Subcutaneous abdominal adipose tissue (tissue), 5 donors: ENCODE results near the gene PCDH20.
A peak's percentile ranks its signal among the peaks of the same experiment; 100 is the strongest.

Experiments used
- H3K27ac ChIP-seq: one replicate; pipeline ENCODE4 v1.7.0; 2013; ENCODE audit warnings: low read depth, mild to moderate bottlenecking, inconsistent platforms, low read length, moderate library complexity
- H3K27me3 ChIP-seq, 5 donors: one replicate each; pipeline ENCODE4 v1.7.0; 2013; ENCODE audit warnings: low read length in 5 of 5, inconsistent platforms in 1 of 5; ENCODE audit not compliant: control insufficient read depth in 5 of 5, insufficient read depth in 4 of 5
- H3K36me3 ChIP-seq, 5 donors: one replicate each; pipeline ENCODE4 v1.7.0; 2013; ENCODE audit warnings: low read length in 5 of 5; ENCODE audit not compliant: control insufficient read depth in 5 of 5, insufficient read depth in 5 of 5
- H3K4me1 ChIP-seq, 5 donors: one replicate each; pipeline ENCODE4 v1.7.0; 2013; ENCODE audit warnings: low read length in 5 of 5, mild to moderate bottlenecking in 3 of 5, moderate library complexity in 1 of 5; ENCODE audit not compliant: control insufficient read depth in 5 of 5, insufficient read depth in 5 of 5
- H3K4me3 ChIP-seq, 5 donors: one replicate each; pipeline ENCODE4 v1.7.0; 2013; ENCODE audit warnings: low read length in 5 of 5, low read depth in 1 of 5
- H3K9ac ChIP-seq, 5 donors: one replicate each; pipeline ENCODE4 v1.7.0; 2013; ENCODE audit warnings: low read length in 5 of 5, mild to moderate bottlenecking in 4 of 5, moderate library complexity in 3 of 5
- H3K9me3 ChIP-seq, 5 donors: one replicate each; pipeline ENCODE4 v1.7.0; 2013; ENCODE audit warnings: low read length in 5 of 5; ENCODE audit not compliant: control insufficient read depth in 5 of 5
- donor health status: healthy.
- donor health status: healthy.
- donor health status: healthy.
- donor health status: healthy.
- donor health status: healthy.

Gene PCDH20, protein sequence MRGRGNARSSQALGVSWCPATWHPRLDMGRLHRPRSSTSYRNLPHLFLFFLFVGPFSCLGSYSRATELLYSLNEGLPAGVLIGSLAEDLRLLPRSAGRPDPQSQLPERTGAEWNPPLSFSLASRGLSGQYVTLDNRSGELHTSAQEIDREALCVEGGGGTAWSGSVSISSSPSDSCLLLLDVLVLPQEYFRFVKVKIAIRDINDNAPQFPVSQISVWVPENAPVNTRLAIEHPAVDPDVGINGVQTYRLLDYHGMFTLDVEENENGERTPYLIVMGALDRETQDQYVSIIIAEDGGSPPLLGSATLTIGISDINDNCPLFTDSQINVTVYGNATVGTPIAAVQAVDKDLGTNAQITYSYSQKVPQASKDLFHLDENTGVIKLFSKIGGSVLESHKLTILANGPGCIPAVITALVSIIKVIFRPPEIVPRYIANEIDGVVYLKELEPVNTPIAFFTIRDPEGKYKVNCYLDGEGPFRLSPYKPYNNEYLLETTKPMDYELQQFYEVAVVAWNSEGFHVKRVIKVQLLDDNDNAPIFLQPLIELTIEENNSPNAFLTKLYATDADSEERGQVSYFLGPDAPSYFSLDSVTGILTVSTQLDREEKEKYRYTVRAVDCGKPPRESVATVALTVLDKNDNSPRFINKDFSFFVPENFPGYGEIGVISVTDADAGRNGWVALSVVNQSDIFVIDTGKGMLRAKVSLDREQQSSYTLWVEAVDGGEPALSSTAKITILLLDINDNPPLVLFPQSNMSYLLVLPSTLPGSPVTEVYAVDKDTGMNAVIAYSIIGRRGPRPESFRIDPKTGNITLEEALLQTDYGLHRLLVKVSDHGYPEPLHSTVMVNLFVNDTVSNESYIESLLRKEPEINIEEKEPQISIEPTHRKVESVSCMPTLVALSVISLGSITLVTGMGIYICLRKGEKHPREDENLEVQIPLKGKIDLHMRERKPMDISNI

DNA sequence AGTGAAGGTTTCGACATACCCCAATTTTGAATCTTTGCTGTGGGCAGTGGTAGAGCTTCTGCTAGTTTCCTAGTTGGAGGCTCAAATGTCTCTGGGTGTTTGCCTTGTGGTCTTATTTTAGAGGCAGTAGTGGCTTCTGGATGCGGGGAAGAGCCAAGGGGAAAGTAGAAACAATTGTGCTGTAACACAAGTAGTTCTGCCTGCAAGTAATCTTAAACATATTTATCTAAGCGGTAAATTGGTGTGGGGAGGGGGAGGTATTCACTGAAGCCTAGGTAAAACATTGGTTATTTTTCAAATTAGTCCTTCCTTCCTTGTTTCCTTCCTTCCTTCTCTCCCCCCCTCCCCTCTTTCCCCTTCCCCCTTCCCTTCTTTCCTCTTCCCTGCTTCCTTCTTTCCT lies at the start of gene PCDH20:
Gene PCDH20 (minus strand): TSS at position 101 of the 400 bp plus-strand sequence. CDS start 691 bp downstream, outside the sequence.
- Histone ChIP-seq H3K4me1 (peaks cover 0 to 19% (median 17%) of the 10 kb centered on the region in 5 donors), H3K36me3 (no peaks in the 10 kb centered on the region), H3K27ac (no peak within 1 kb of the TSS), H3K9ac (no peak within 1 kb of the TSS), H3K4me3 (peak within 1 kb of the TSS in 3 of 5 donors; percentile 18 to 36 (median 18)), H3K9me3 (no peaks in the 10 kb centered on the region), H3K27me3 (peaks cover 15 to 32% (median 23%) of the 10 kb centered on the region in 5 donors)

DNA sequence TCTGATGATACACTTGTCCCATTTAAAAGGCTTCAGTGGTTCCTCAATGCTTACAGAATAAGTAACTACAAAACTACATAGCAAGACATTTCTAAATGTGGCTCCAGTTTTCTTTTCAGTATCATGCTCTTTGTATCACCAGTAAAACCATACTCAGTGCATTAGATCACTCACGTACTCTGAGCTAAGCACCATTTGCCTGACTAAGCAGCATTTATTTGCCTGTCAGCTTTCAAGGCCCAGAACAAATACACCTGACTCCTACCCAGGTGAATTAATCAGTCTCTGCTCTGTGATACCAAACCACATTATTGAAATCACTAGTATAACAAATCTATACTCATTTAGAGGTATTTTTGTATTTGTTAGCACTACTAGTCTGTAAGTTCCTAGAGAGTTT lies 47.4 kb upstream of the PCDH20 start:
- no peaks in the 10 kb centered on the region for H3K27me3 ChIP-seq
- H3K36me3 ChIP-seq = no peaks in the 10 kb centered on the region
- H3K4me1 ChIP-seq = no peaks in the 10 kb centered on the region
- no peak overlapping the region for H3K9ac ChIP-seq
- H3K27ac ChIP-seq = no peak overlapping the region
- no peak overlapping the region for H3K4me3 ChIP-seq
- no peaks in the 10 kb centered on the region for H3K9me3 ChIP-seq

DNA sequence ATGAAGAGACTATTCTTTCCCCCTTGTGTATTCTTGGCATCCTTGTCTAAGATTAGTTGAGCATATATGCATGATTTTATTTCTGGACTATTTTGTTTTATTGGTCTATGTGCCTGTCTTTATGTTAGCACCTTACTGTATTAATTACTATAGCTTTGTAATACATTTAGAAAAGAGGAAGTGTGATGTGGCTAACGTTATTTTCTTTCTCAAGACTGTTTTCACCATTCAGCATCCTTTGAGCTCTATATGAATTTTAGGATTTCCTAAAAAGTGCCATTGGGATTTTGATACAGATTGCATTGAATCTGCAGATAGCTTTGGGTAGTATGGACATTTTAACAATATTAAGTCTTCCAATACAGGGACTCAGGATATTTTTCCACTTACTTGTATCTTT lies 37.5 kb upstream of the PCDH20 start:
- H3K9me3 ChIP-seq = no peaks in the 10 kb centered on the region
- no peaks in the 10 kb centered on the region for H3K4me1 ChIP-seq
- no peak overlapping the region for H3K9ac ChIP-seq
- H3K36me3 ChIP-seq = no peaks in the 10 kb centered on the region
- no peak overlapping the region for H3K4me3 ChIP-seq
- no peak overlapping the region for H3K27ac ChIP-seq
- H3K27me3 ChIP-seq = no peaks in the 10 kb centered on the region

DNA sequence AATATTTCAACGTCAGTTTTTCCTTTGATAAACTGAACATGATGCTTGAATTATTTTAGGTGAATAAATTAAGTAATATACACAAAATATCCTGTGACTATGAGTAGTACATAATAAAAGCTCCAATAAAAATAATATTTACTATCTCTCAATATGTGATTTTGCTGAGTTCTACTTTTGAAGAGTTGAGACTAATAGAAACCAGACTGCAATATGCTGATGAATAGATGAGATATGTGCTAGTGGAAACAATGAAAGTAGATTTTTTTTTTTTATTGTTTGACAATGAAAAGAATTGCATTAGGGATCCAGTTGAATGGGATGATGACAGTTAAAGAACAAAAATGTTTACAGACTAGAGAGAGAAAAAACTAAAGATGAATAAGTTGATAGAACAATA lies 16.4 kb upstream of the PCDH20 start:
- no peaks in the 10 kb centered on the region for H3K4me1 ChIP-seq
- peaks cover 0 to 3% (median 0%) of the 10 kb centered on the region in 5 donors for H3K27me3 ChIP-seq
- H3K36me3 ChIP-seq = no peaks in the 10 kb centered on the region
- H3K9me3 ChIP-seq = no peaks in the 10 kb centered on the region
- no peak overlapping the region for H3K4me3 ChIP-seq
- no peak overlapping the region for H3K27ac ChIP-seq
- H3K9ac ChIP-seq = no peak overlapping the region

DNA sequence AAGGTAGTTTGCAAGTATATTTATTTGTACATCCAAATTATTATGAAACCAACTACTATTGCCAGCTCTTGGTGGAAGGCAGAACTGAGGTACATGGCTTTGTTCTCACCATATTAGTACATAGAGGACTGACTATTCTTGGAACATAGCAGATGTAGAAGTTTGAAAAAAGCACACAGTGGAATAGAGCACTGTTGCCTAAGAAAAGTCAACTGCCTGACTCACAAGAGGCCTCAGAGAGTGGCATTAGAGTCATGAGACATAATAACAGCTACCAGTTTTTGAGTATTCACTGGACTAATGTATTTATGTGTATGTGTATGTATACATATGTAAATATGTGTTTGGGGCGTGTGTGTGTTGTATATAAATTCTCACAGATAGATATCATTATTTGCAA lies 8.3 kb upstream of the PCDH20 start:
- no peak overlapping the region for H3K27ac ChIP-seq
- H3K36me3 ChIP-seq = no peaks in the 10 kb centered on the region
- no peaks in the 10 kb centered on the region for H3K4me1 ChIP-seq
- H3K4me3 ChIP-seq = no peak overlapping the region
- H3K9me3 ChIP-seq = no peaks in the 10 kb centered on the region
- no peak overlapping the region for H3K9ac ChIP-seq
- H3K27me3 ChIP-seq = peaks cover 0 to 3% (median 0%) of the 10 kb centered on the region in 5 donors

DNA sequence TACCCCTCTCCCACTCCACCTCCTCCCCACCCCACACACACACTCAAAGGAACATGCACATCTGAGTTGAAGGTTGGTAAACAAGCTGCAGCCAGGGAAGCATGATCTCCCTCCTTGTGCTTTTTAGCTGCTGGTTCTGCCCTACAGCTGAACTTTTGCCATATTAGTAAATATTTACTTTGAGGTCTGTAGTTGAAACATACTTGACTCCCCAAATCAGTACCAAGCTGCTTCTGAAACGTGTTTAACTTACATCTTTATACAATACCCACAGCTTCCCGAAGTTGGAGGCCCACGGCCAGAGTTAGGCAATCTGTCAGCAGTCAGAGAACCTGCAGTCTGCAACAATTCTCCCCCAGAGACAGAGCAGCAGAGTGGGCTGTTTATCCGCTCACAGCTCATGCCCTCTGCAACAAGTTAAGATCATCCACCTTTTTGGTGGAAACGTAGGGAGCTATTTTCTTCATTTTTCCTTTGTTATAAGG lies 1.5 kb upstream of the PCDH20 start:
- no peak overlapping the region for H3K27ac ChIP-seq

DNA sequence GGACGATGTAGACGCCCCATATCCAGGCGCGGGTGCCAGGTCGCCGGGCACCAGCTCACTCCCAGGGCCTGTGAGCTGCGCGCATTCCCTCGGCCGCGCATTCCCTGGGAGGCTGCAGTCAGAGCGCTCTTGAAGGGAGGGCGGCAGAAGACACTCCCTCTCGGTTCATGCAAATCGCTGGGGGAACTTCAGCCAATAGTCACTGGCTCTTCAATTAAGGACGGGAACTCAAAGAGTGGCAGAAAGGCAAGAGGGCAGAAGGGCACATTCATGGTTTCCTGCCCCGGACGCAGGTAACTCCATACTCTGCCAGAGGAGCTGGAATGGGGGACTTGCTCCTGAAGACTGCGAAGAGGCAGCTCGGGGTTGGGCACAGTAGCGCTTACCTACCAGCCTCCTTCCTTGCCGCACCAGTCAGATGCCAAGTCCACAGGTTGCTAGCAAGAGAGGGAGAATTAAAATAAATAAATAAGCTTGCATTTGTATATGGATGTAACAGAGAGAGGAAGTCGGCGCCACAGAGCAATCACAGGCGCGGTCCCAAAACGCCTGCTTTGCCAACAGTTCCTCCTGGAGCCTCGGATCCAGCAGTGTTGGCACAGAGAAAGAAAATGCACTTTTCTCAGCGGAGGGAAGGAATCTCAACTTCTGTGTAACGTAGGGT lies 459 bp downstream of the PCDH20 start:
- H3K9me3 ChIP-seq = no peaks in the 10 kb centered on the region
- peaks cover 15 to 32% (median 23%) of the 10 kb centered on the region in 5 donors for H3K27me3 ChIP-seq
- H3K36me3 ChIP-seq = no peaks in the 10 kb centered on the region
- H3K4me1 ChIP-seq = peaks cover 0 to 19% (median 17%) of the 10 kb centered on the region in 5 donors
- no peak overlapping the region for H3K9ac ChIP-seq
- H3K4me3 ChIP-seq = peak overlapping the region in 2 of 5 donors; percentile 18 to 36
- no peak overlapping the region for H3K27ac ChIP-seq

More for the DNA sequence above, 1.5 kb upstream of the PCDH20 start:
- no peaks in the 10 kb centered on the region for H3K9me3 ChIP-seq
- peaks cover 15 to 29% (median 18%) of the 10 kb centered on the region in 5 donors for H3K27me3 ChIP-seq
- no peak overlapping the region for H3K9ac ChIP-seq
- peaks cover 0 to 19% (median 17%) of the 10 kb centered on the region in 5 donors for H3K4me1 ChIP-seq
- no peak overlapping the region for H3K4me3 ChIP-seq
- H3K36me3 ChIP-seq = no peaks in the 10 kb centered on the region

DNA sequence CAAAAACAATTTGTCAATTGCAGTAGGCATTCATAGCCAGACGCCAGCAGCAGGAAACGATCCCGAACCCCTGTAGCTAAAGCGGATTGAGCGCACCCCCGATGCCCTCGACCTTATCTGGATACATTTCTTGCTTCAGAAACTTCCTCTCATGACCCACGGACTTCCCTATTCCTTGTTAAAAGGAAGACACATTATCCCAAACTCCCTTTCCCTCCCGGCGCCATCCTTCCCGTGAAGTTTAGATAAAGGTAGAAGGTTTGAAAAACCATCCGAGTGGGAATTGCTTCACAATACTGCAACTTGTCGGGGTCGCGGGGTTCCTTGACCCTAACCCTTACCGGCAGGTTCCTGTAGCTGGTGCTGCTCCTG lies 977 bp downstream of the PCDH20 start:
- no peak overlapping the region for H3K9ac ChIP-seq
- H3K36me3 ChIP-seq = no peaks in the 10 kb centered on the region
- H3K27ac ChIP-seq = no peak overlapping the region
- no peaks in the 10 kb centered on the region for H3K9me3 ChIP-seq
- H3K4me1 ChIP-seq = peaks cover 0 to 19% (median 17%) of the 10 kb centered on the region in 5 donors
- peak overlapping the region in 2 of 5 donors; percentile 18 for H3K4me3 ChIP-seq
- H3K27me3 ChIP-seq = peaks cover 15 to 32% (median 23%) of the 10 kb centered on the region in 5 donors

DNA sequence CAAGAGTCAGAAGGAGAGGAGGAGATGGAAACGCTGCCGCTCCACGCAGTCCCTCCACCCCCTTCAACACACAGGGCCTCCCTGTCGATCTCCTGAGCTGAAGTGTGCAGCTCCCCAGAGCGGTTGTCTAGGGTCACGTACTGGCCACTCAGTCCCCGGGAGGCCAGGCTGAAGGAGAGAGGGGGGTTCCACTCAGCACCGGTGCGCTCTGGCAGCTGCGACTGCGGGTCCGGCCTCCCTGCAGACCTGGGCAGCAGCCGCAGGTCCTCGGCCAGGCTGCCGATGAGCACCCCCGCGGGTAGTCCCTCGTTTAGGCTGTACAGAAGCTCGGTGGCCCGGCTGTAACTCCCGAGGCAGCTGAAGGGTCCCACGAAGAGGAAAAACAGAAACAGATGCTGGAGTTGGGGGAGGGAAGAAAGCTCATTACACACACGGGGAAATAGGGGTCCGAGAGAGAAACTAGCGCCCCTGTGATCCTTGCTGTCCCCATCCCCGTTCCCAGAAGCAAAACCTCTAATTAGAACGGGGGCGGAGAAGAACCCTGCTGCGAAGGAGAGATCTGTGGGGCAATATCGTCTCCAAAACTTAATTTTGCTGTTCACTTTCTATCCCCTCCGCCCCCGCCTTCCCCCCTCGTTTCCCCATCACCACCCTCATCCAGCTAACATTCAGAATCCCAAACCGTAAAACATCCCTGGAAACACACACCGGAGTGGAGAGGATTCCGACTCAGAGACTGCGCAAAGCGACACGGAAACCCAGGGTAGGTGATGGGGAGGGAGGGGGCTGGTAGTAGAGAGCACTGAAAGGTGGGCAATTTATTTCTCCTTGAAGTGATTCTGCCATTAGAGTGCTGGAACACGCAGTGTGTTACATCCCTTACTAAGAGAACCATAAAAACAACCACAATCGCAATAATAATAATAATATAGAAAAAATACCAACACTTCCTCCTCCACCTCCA lies 1.8 kb downstream of the PCDH20 start:
- no peak overlapping the region for H3K27ac ChIP-seq
- H3K9me3 ChIP-seq = no peaks in the 10 kb centered on the region
- peaks cover 15 to 32% (median 23%) of the 10 kb centered on the region in 5 donors for H3K27me3 ChIP-seq
- H3K9ac ChIP-seq = no peak overlapping the region
- no peak overlapping the region for H3K4me3 ChIP-seq
- H3K4me1 ChIP-seq = peaks cover 0 to 19% (median 17%) of the 10 kb centered on the region in 5 donors
- no peaks in the 10 kb centered on the region for H3K36me3 ChIP-seq
